IMR-90 (cell line): ENCODE results near the gene STX8. TPM values are rescaled to one million over a fixed set of nuclear protein-coding genes. Genes with fewer than 3 reads are reported as not detected.

Experiments used
- ATAC-seq: fragments of 200-7000 bp; cut with Tn5 transposase; 2 replicates; pipeline ENCODE4 v1.9.1; 2020; ENCODE audit warnings: low read depth, mild to moderate bottlenecking, moderate library complexity
- BruUV-seq: library from RNA; stranded (reverse); fragments of 400-500 nt; replicated peaks from 2 replicates; lab custom pipeline; 2021; lab: Mats Ljungman, UMichigan
- CTCF ChIA-PET: fragments of 300-600 bp; formaldehyde crosslinking; extraction: SDS; loops from one replicate; lab custom pipeline; 2021; ENCODE audit warnings: antibody characterized with exemption; lab: Yijun Ruan, JAX
- POLR2A ChIA-PET: fragments of 300-600 bp; sonication (Branson Sonifier 250); formaldehyde crosslinking; loops from one replicate; lab custom pipeline; 2022; ENCODE audit warnings: antibody characterized with exemption; ENCODE audit not compliant: unreplicated experiment; lab: Charles Lee
- DNase-seq: peaks from one replicate; pipeline ENCODE4 v3.0.0; 2013
- H2AFZ ChIP-seq: replicated peaks from 2 replicates; pipeline ENCODE3; 2013; ENCODE audit warnings: low read length, mild to moderate bottlenecking; ENCODE audit not compliant: poor library complexity
- H2AK5ac ChIP-seq: 2 replicates; pipeline ENCODE4 v1.6.1; 2013; ENCODE audit warnings: low read depth, low read length, inconsistent platforms
- H2AK9ac ChIP-seq: replicated peaks from 2 replicates; pipeline ENCODE3; 2013; ENCODE audit warnings: mild to moderate bottlenecking, low read depth, low read length, moderate library complexity; ENCODE audit not compliant: poor library complexity
- H2BK120ac ChIP-seq: 2 replicates; pipeline ENCODE4 v1.6.1; 2013; ENCODE audit warnings: low read depth, low read length, inconsistent platforms
- H2BK15ac ChIP-seq: 3 replicates; pipeline ENCODE4 v1.6.1; 2013; ENCODE audit warnings: low read depth, low read length, inconsistent platforms
- H2BK20ac ChIP-seq: 2 replicates; pipeline ENCODE4 v1.6.1; 2013; ENCODE audit warnings: low read depth, mild to moderate bottlenecking, inconsistent platforms, low read length, moderate library complexity
- H2BK5ac ChIP-seq: 2 replicates; pipeline ENCODE4 v1.6.1; 2013; ENCODE audit warnings: mild to moderate bottlenecking, low read depth, low read length, inconsistent platforms; ENCODE audit not compliant: poor library complexity, severe bottlenecking
- H3K14ac ChIP-seq: replicated peaks from 2 replicates; pipeline ENCODE4 v1.6.1; 2013; ENCODE audit warnings: low read depth, low read length, inconsistent platforms
- H3K18ac ChIP-seq: 2 replicates; pipeline ENCODE4 v1.6.1; 2013; ENCODE audit warnings: low read depth, low read length, control low read depth
- H3K23ac ChIP-seq: 2 replicates; pipeline ENCODE4 v1.6.1; 2013; ENCODE audit warnings: low read depth, low read length, inconsistent platforms
- H3K27ac ChIP-seq: 2 replicates; pipeline ENCODE4 v1.5.1; 2013; ENCODE audit warnings: mild to moderate bottlenecking, control low read depth, low read length; ENCODE audit not compliant: insufficient read depth
- H3K27me3 ChIP-seq: 2 replicates; pipeline ENCODE4 v1.6.1; 2013; ENCODE audit warnings: low read length; ENCODE audit not compliant: control insufficient read depth, insufficient read depth
- H3K36me3 ChIP-seq: 2 replicates; pipeline ENCODE4 v1.6.1; 2013; ENCODE audit warnings: low read length, mixed read lengths; ENCODE audit not compliant: control insufficient read depth, insufficient read depth
- H3K4ac ChIP-seq: 2 replicates; pipeline ENCODE4 v1.6.1; 2013; ENCODE audit warnings: low read depth, low read length, inconsistent platforms
- H3K4me1 ChIP-seq: 2 replicates; pipeline ENCODE4 v1.6.1; 2013; ENCODE audit warnings: low read length, mixed read lengths; ENCODE audit not compliant: control insufficient read depth, insufficient read depth
- H3K4me2 ChIP-seq: 2 replicates; pipeline ENCODE4 v1.6.1; 2013; ENCODE audit warnings: low read depth, mild to moderate bottlenecking, control low read depth, low read length, moderate library complexity
- H3K4me3 ChIP-seq: 2 replicates; pipeline ENCODE4 v1.5.1; 2013; ENCODE audit warnings: low read depth, mild to moderate bottlenecking, control low read depth, low read length, moderate library complexity; ENCODE audit not compliant: insufficient read depth
- H3K56ac ChIP-seq: 2 replicates; pipeline ENCODE4 v1.6.1; 2013; ENCODE audit warnings: low read length, inconsistent platforms; ENCODE audit not compliant: insufficient read depth; ENCODE audit errors: extremely low read depth
- H3K79me1 ChIP-seq, 2 experiments: 2 replicates each; pipeline ENCODE4 v1.6.1; 2013; ENCODE audit warnings: low read length in 2 of 2, inconsistent platforms in 1 of 2, low read depth in 1 of 2
- H3K9ac ChIP-seq: 2 replicates; pipeline ENCODE4 v1.6.1; 2013; ENCODE audit warnings: low read depth, low read length, control low read depth
- H3K9me1 ChIP-seq: 2 replicates; pipeline ENCODE4 v1.6.1; 2013; ENCODE audit warnings: low read length, inconsistent platforms; ENCODE audit not compliant: insufficient read depth
- H3K9me3 ChIP-seq: 2 replicates; pipeline ENCODE4 v1.6.1; 2013; ENCODE audit warnings: low read length; ENCODE audit not compliant: control insufficient read depth, insufficient read depth
- H4K20me1 ChIP-seq: 2 replicates; pipeline ENCODE4 v1.6.1; 2013; ENCODE audit warnings: low read length, inconsistent platforms; ENCODE audit not compliant: insufficient read depth
- H4K5ac ChIP-seq: 2 replicates; pipeline ENCODE4 v1.6.1; 2013; ENCODE audit warnings: mild to moderate bottlenecking, low read depth, low read length, control low read depth
- H4K8ac ChIP-seq, 2 experiments: 2 replicates each; pipeline ENCODE4 v1.6.1; 2013; ENCODE audit warnings: low read depth in 2 of 2, low read length in 2 of 2, control low read depth in 1 of 2, inconsistent platforms in 1 of 2
- H4K91ac ChIP-seq: 2 replicates; pipeline ENCODE4 v1.6.1; 2013; ENCODE audit warnings: low read depth, low read length, inconsistent platforms; ENCODE audit not compliant: insufficient read depth
- CEBPB ChIP-seq: IDR thresholded peaks from 2 replicates; pipeline ENCODE4 v1.6.1; 2012; ENCODE audit warnings: low read depth, low read length, improper control_type of control experiment
- POLR2A ChIP-seq: IDR thresholded peaks from 2 replicates; pipeline ENCODE4 v1.6.1; 2012; ENCODE audit warnings: mild to moderate bottlenecking, low read depth, low read length
- RAD21 ChIP-seq: IDR thresholded peaks from 2 replicates; pipeline ENCODE4 v1.6.1; 2012; ENCODE audit warnings: low read length, improper control_type of control experiment
- SMC3 ChIP-seq: fragments of 150-350 bp; IDR thresholded peaks from 2 replicates; pipeline ENCODE4 v1.6.1; 2016; ENCODE audit warnings: low read depth, mild to moderate bottlenecking, antibody characterized with exemption, low read length, moderate library complexity
- WGBS, 2 experiments: methylation state at CpG; one replicate each; pipeline versions ENCODE4 v1.1.5 to v1.1.7; 2013; ENCODE audit warnings: missing lambda C conversion rate in 2 of 2; ENCODE audit not compliant: insufficient read length in 1 of 2; ENCODE audit errors: extremely low coverage in 2 of 2; 5-methylcytosine and 5-hydroxymethylcytosine counted together
- dilution Hi-C: fragments of 300-500 bp; cut with HindIII; formaldehyde crosslinking; loops from one replicate; pipeline ENCODE4 v1.14.3; 2018; ENCODE audit warnings: low sequenced_read_pairs; ENCODE audit not compliant: unreplicated experiment
- in situ Hi-C: fragments of 300-500 bp; cut with MboI; formaldehyde crosslinking; loops from 3 replicates; pipeline ENCODE4 v1.14.3; 2019; ENCODE audit warnings: low sequenced_read_pairs, inconsistent platforms, mixed read lengths
- intact Hi-C: fragments of 100-400 bp; cut with micrococcal nuclease; formaldehyde crosslinking; loops from 2 replicates; pipeline ENCODE4 v1.10.0; 2022
- polyA plus RNA-seq, 3 experiments: library from polyadenylated mRNA; depleted of rRNA; stranded (reverse); fragments of >200 nt; gene quantifications; 2 replicates each; pipeline ENCODE4 v1.2.3, GENCODE V29; 2012; ENCODE audit warnings: low replicate concordance in 1 of 3
- total RNA-seq: library from RNA; depleted of rRNA; stranded (reverse); fragments of >200 nt; gene quantifications from 2 replicates; pipeline ENCODE4 v1.2.3, GENCODE V29; 2012
- TF ChIP-seq, protein P1 (sequence below): conservative IDR thresholded peaks from 2 replicates; pipeline ENCODE4 v1.5.1; 2012; ENCODE audit warnings: mild to moderate bottlenecking, low read depth, low read length, improper control_type of control experiment

STX8 gene
- total and polyA plus RNA-seq, 2 of the 4 experiments (the other 2 are of a cell fraction) = 26.5 to 47.0 TPM

DNA sequence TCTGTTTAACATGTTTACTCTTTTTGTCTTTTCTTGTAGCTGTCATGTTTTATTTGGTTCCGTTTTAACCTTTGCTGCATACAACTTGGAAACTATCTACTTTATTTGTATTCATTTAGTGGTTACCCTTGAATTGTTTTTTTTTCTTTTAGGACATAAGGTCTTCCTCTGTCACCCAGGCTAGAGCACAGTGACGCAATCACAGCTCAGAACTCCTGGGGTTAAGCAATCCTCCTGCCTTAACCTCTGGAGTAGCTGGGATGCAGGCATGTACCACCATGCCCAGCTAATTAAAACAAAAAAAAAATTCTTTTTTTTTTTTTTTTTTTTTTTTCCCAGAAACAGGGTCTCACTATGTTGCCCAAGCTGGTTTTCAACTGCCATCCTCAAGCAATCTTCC, 39.9 kb upstream of the STX8 start:
- no peak overlapping the region for H4K8ac ChIP-seq
- H2AFZ ChIP-seq = no peak overlapping the region
- no peak overlapping the region for H2BK20ac ChIP-seq
- H3K4ac ChIP-seq = no peak overlapping the region
- in situ Hi-C loops = no loop called here
- dilution Hi-C loops = no loop called here
- H2BK120ac ChIP-seq = no peak overlapping the region
- no peak overlapping the region for H3K18ac ChIP-seq
- no peaks in the 10 kb centered on the region for H3K79me1 ChIP-seq
- WGBS, 2 experiments = no CpG with 5 or more reads among the region's 2 CpGs
- no TSS peak for BruUV-seq
- ATAC-seq (no peak), DNase-seq (no peak)
- H2AK5ac ChIP-seq = no peak overlapping the region
- H3K27ac ChIP-seq = no peak overlapping the region
- no peak overlapping the region for H3K4me3 ChIP-seq
- H3K9me3 ChIP-seq = no peaks in the 10 kb centered on the region
- intact Hi-C loops = no loop called here
- no peak overlapping the region for H4K91ac ChIP-seq
- no peak overlapping the region for H2BK5ac ChIP-seq
- ChIA-PET POLR2A (no interaction called here), CTCF (interaction anchor here (0.7 to 1.0 kb wide), 2 partner anchors 10 to 313 kb away, joined by 3 read pairs; no protein-coding TSS in a partner anchor)
- no peaks in the 10 kb centered on the region for H3K9me1 ChIP-seq
- H3K56ac ChIP-seq = no peak overlapping the region
- H4K20me1 ChIP-seq = no peaks in the 10 kb centered on the region
- no peak overlapping the region for H3K4me2 ChIP-seq
- H3K23ac ChIP-seq = no peak overlapping the region
- H3K14ac ChIP-seq = no peak overlapping the region
- no peak for TF ChIP-seq POLR2A
- no peak for TF ChIP-seq SMC3
- no peak for TF ChIP-seq RAD21
- TF ChIP-seq, protein P1, sequence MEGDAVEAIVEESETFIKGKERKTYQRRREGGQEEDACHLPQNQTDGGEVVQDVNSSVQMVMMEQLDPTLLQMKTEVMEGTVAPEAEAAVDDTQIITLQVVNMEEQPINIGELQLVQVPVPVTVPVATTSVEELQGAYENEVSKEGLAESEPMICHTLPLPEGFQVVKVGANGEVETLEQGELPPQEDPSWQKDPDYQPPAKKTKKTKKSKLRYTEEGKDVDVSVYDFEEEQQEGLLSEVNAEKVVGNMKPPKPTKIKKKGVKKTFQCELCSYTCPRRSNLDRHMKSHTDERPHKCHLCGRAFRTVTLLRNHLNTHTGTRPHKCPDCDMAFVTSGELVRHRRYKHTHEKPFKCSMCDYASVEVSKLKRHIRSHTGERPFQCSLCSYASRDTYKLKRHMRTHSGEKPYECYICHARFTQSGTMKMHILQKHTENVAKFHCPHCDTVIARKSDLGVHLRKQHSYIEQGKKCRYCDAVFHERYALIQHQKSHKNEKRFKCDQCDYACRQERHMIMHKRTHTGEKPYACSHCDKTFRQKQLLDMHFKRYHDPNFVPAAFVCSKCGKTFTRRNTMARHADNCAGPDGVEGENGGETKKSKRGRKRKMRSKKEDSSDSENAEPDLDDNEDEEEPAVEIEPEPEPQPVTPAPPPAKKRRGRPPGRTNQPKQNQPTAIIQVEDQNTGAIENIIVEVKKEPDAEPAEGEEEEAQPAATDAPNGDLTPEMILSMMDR = no peak
- peak; percentile 19; the same call in 1 of the 2 replicates for TF ChIP-seq CEBPB
- no peaks in the 10 kb centered on the region for H3K36me3 ChIP-seq
- H3K4me1 ChIP-seq = no peaks in the 10 kb centered on the region
- H3K9ac ChIP-seq = no peak overlapping the region
- no peak overlapping the region for H4K5ac ChIP-seq
- H3K27me3 ChIP-seq = no peaks in the 10 kb centered on the region
- H2BK15ac ChIP-seq = no peak overlapping the region
- no peak overlapping the region for H2AK9ac ChIP-seq
